Measurements from ENCODE around the gene PTTG1. TPM values are rescaled to one million over a fixed set of nuclear protein-coding genes. Genes with fewer than 3 reads are reported as not detected.

Gene PTTG1
- total and polyA plus RNA-seq, 2 donors (not counting 1 experiment from before 2014, with no cell fraction given), result 8.1 to 15.4 TPM

GRCh38 chr5:160418561-160419457 lies 2.8 kb upstream of the PTTG1 start, which contains the start of gene SLU7:
TSS of gene SLU7 (minus strand) at chr5:160419081. CDS start at chr5:160415294, 3,787 bp downstream.
- H3K27ac Mint-ChIP-seq, result peak within 1 kb of the TSS; percentile 91
- peaks cover 0 to 19% of the 10 kb centered on the region in 2 experiments for H3K36me3 ChIP-seq (replicated peaks in 1 of 2; ENCODE audit: control extremely low read depth in 1 of 2, control insufficient read depth in 1 of 2, extremely low read depth in 1 of 2, insufficient read depth in 2 of 2, low read length in 1 of 2)
- H3K4me3 Mint-ChIP-seq, result peak within 1 kb of the TSS; percentile 92
- peaks cover 32 to 41% of the 10 kb centered on the region in 2 donors for H3K4me1 ChIP-seq (ENCODE audit: control insufficient read depth in 2 of 2, insufficient read depth in 2 of 2, low read length in 2 of 2)
- peak; percentile 73 for ATAC-seq (ENCODE audit: low read depth)
- H3K27me3 ChIP-seq (replicated peaks in 1 of 4; ENCODE audit: control extremely low read depth in 1 of 4, control insufficient read depth in 3 of 4, insufficient read depth in 4 of 4, low read length in 3 of 4), result no peaks in the 10 kb centered on the region
- peak within 1 kb of the TSS; percentile 65 for H2AFZ ChIP-seq (ENCODE audit: insufficient read depth, low read depth, low read length, poor library complexity, severe bottlenecking)
- H3K27me3 Mint-ChIP-seq, result no peaks in the 10 kb centered on the region
- WGBS (ENCODE audit: insufficient coverage), result under 1% methylated on average over 44 of the region's 48 CpGs
- DNase-seq, result peak; percentile 97
- H3K9me3 Mint-ChIP-seq (ENCODE audit: insufficient read depth), result no peaks in the 10 kb centered on the region
- TF ChIP-seq EZH2 (IDR thresholded peaks at IDR 0.05; ENCODE audit: borderline replicate concordance, insufficient read depth, low read depth, low read length, poor library complexity, severe bottlenecking) (no peak), CTCF (IDR thresholded peaks at IDR 0.05) (no peak)
- peaks cover 40% of the 10 kb centered on the region for H3K79me2 ChIP-seq (ENCODE audit: control insufficient read depth, insufficient read depth, low read length)
- peak within 1 kb of the TSS; percentile 95 for H3K27ac ChIP-seq (ENCODE audit: low read length in 2 of 2)
- ChIA-PET POLR2A (interaction anchor here (0.6 to 1.5 kb wide), 4 partner anchors 15 to 146 kb away, joined by 3 to 7 read pairs (median 4); no protein-coding TSS in a partner anchor), CTCF (interaction anchor here (0.7 to 3.5 kb wide), 5 partner anchors 10 to 412 kb away, joined by 3 to 57 read pairs (median 6); no protein-coding TSS in a partner anchor)
- no peaks in the 10 kb centered on the region for H4K20me1 ChIP-seq (ENCODE audit: control insufficient read depth, insufficient read depth, low read length, poor library complexity, severe bottlenecking)
- intact Hi-C loops (cut with micrococcal nuclease), result loop anchor here (1.0 to 10.0 kb wide), 6 partner anchors 13 to 1212 kb away; partner anchors contain the start of genes PWWP2A, RNF145 and TTC1
- H3K4me1 Mint-ChIP-seq, result peaks cover 64% of the 10 kb centered on the region
- peak within 1 kb of the TSS; percentile 72 to 99 (median 95) for H3K4me3 ChIP-seq (ENCODE audit: control extremely low read depth in 1 of 5, extremely low read depth in 1 of 5, insufficient read depth in 1 of 5, low read depth in 2 of 5, low read length in 4 of 5)
- H3K9me3 ChIP-seq (ENCODE audit: control extremely low read depth in 1 of 3, control insufficient read depth in 2 of 3, insufficient read depth in 1 of 3, low read length in 2 of 3), result no peaks in the 10 kb centered on the region
- peak within 1 kb of the TSS; percentile 80 for H3K4me2 ChIP-seq (replicated peaks; ENCODE audit: low read depth, low read length, poor library complexity, severe bottlenecking)
- H3K9ac ChIP-seq (ENCODE audit: low read length), result peak within 1 kb of the TSS; percentile 95

Measured in B cell (primary cell).